NK-92 (cell line): ENCODE results near the gene TBC1D16.

ENCODE experiments used
- DNase-seq: peaks from one replicate; lab custom pipeline; 2025; ENCODE audit not compliant: unreplicated experiment; lab: John Stamatoyannopoulos, UW

TBC1D16 gene

DNA sequence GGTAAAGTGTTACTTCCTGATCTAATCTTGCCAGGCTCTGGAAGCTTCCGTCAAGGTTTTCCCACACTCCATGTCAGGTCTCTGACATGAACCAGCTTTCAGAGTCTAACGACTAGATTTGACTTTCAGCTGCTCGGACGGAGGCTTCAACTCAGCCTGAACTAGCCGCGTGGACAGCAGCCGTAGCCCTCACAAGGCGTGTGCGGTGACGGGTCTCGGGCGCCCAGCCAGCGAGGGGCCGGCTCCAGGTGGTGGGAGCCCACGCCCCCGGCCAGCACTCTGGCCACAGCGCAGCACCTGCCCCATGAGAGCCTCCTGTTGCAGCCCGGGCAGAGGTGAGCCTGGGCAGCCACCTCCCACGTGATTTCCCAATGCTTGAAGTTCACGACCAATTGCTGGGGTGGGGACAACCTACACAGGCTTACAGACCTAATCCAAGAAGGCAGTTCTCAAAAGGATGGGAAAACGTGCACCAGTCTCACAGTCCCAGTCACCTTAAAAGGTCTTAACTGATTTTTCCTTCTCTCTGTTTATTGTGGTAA, 45.5 kb downstream of the TBC1D16 start:
- no peak for DNase-seq

GRCh38 chr17:79989106-79989835, 46.4 kb downstream of the TBC1D16 start:
- no peak for DNase-seq

DNA sequence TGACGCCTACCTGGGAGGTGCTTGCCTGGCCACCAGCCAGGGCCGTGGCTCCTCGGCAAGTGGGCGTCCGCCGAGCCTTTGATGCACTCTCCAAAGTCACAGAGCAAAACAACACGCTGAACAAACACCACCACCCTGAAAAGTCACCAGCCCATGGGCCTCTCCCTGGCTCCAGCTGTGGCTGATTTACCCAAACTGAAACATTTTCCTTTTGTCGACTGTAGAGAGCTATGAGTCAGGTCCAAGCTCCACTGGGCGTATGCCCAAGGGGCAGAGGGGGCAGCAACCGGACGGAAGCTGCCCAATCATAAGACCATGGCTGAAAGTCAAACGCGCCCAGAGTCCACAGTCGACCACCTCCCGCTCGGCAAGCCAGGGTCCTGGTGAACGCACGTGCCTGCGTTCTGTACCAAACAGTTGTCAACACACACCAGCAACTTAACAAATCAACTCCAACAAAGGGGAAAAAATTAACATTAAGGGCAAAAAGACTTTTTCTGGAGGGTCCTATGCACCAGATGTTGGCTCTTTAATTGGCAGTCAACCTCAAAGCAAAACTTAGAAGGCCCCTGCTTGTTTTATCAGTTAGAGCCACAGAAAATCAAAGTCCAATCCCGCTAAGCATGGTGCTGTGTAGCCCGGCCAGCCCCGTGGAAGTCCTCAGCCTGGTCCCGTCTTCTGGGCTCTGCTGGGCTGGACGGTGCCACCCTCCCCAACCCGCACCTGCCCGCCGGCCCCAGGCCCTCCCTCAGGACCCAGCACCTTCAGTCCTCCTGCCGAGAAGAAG, 47.3 kb downstream of the TBC1D16 start:
- DNase-seq, result no peak

GRCh38 chr17:79987935-79988184, 47.8 kb downstream of the TBC1D16 start:
- DNase-seq, result no peak

DNA sequence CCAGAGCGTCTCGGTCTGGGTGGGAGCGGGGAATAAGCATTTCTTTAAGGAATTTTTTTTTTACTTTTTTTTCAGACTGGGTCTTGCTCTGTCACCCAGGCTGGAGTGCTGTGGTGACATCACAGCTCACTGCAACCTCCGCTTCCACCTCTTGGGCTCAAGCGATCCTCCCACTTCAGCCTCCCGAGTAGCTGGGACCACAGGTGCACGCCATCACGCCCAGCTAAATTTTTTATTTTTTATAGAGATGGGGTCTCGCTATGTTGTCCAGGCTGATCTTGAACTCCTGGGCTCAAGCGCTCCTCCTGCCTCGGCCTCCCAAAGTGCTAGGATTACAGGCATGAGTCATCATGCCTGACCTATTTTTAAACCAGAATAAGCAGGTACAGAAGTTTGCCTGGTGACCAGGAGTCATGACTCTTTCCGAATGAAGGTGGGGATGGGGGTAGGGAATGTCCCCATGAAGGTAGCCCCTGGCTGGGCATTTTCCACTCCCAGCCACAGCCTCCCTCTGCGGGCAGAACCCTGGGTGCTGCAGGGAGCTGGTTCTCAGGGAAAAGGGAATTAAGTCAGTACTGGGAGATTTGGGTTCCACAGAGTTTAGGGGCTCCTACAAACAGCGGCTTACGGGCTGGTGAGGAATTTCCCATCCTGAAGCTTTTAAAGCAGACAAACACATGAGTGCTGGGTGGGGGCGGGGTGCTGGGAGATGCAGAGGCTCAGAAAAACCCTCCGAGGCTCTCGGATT, 48.3 kb downstream of the TBC1D16 start:
- no peak for DNase-seq

GRCh38 chr17:79986411-79987186, 49.1 kb downstream of the TBC1D16 start:
- no peak for DNase-seq

- DNase-seq, result no peak
Measured at GRCh38 chr17:79985943-79986391, 49.7 kb downstream of the TBC1D16 start.

- no peak for DNase-seq
Measured at GRCh38 chr17:79985361-79985942, 50.2 kb downstream of the TBC1D16 start.

DNA sequence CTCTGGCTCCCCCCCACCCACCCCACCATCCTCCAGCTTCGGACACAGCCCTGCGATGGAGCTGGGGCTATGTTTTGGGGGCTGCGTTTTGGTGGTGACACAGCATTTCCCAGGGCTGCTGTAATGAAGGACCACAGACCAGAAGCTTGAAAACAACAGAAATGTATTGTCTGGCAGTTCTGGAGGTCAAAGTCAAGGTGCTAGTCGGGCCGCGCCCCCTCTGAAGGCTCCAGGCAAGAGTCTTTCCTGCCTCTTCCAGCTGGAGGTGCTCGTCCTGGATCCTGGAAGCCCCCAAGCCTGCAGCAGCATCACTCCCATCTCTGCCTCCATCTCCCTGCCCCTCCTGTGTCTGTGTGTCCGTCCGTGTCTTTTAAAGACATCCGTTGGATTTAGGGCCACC, 50.8 kb downstream of the TBC1D16 start:
- DNase-seq, result no peak

DNA sequence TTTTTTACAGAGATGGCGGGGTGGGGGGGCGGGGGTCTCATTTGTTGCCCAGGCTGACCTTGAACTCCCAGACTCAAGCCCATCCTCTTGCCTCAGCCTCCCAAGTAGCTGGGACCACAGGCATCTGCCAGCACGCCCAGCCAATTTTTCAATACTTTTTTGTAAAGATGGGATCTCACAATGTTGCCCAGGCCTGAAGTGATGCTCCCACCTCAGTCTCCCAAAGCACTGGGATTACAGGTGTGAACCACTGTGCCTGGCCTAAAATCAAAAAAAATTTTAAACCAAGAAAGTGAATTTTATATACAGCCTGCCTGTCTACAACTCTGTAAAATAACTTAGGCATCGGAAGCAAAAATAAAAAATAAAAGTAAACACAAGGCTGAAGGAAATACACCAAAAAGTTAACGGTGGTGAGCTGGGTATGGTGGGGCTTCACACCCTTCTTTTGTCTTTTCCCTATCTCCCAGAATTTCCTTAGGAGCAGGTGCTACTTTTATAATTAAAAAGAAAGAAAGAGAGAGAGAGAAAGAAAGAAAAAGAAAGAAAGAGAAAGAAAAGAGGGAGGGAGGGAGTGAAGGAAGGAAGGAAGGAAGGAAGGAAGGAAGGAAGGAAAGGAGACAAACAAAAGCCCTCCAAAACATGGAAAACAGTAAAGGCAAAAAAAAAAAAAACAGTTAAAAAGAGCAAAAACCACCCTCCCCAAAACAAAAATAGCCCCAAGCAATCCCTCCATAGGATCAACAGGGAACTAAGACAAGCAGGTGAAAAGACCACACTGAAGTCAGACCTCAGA, 51.4 kb downstream of the TBC1D16 start:
- no peak for DNase-seq

GRCh38 chr17:79983456-79983855, 52.2 kb downstream of the TBC1D16 start:
- no peak for DNase-seq

- no peak for DNase-seq
Measured at GRCh38 chr17:79982986-79983385, 52.7 kb downstream of the TBC1D16 start.

DNA sequence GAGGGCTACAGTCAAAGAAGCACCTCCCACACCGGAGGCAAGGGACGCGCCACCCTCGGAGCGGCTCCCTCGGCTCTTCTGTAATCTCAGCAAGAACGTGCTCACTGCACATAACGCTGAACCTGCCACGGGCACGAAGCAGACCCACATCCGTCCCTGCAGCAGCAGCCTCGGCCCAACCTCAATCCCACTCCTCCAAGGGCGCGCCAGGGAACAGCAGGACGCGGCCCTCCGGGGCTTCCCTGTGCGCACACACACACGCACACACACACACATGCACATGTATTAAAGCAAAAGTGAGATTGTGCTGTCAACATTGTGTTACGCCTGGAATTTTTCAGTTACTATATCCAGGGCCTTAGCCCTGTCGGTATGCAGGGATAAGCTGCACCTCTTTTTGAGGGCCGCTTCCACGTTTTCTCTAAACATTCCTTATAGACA, 54.0 kb downstream of the TBC1D16 start:
- DNase-seq, result no peak

DNA sequence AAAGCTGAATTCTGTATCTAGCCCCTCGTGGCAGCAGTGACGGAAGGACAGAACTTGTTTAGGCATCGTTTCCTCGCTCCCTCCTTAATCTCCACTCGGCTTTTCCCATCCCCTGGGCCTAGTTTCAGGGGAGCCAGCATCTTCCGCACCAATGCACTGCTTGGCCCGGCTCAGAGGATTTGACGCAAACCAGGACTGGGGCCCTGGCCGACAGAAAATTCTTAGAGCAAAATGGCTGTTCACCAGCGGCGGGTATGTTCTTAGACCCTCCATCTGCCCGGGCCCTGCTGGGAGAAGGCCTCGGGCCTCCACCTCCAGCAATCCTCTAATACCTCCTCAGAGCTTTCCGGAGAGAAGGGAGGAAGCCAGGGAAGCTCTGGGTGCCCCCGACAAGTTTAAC, 54.6 kb downstream of the TBC1D16 start:
- no peak for DNase-seq

GRCh38 chr17:79980246-79981043, 55.2 kb downstream of the TBC1D16 start:
- DNase-seq, result no peak

- no peak for DNase-seq
Measured at GRCh38 chr17:79979816-79980215, 55.9 kb downstream of the TBC1D16 start.

DNA sequence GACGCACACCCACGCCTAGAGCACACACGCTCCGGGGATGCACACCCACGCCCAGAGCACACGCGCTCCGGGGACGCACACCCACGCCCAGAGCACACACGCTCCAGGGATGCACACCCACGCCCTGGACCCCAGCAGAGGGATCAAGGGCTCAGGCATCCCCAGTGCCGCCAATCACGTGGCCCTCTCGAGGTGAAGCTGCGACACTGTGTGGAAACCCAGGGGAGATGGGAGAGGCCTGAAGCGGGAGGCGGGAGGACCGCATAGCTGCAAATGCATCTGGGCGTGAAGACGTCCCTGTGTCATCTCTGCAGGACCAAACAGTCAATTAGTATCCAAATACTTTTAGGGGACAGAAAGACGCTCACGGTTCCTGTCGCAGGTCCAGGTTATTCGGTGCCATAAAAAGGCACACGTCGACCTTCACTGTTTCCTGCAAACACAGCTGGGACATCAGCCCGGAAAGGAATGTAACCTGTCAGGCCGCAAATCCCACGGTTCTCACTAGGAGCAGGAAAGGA, 56.4 kb downstream of the TBC1D16 start:
- no peak for DNase-seq

- DNase-seq, result no peak
Measured at GRCh38 chr17:79978548-79978855, 57.2 kb downstream of the TBC1D16 start.
